OCI-LY7 (cell line): ENCODE results near the gene UNKL. TPM values are rescaled to one million over a fixed set of nuclear protein-coding genes. Genes with fewer than 3 reads are reported as not detected.

Source experiments
- BruUV-seq: library from RNA; stranded (reverse); fragments of 400-500 nt; replicated peaks from 2 replicates; lab custom pipeline; 2021; lab: Mats Ljungman, UMichigan
- CTCF ChIA-PET: fragments of 300-600 bp; sonication (Branson Sonifier 250); formaldehyde crosslinking; loops from one replicate; lab custom pipeline; 2022; ENCODE audit warnings: antibody characterized with exemption; ENCODE audit not compliant: unreplicated experiment; lab: Charles Lee
- POLR2A ChIA-PET: fragments of 300-600 bp; sonication (Branson Sonifier 250); formaldehyde crosslinking; loops from one replicate; lab custom pipeline; 2022; ENCODE audit warnings: antibody characterized with exemption; lab: Charles Lee
- DNase-seq: peaks from one replicate; pipeline ENCODE4 v3.0.0-alpha.2; 2015; ENCODE audit warnings: low spot score
- H2AFZ ChIP-seq: fragments of 200-600 bp; sonication (generic), shearing (Covaris generic); 2 replicates; pipeline ENCODE4 v1.6.1; 2014; ENCODE audit warnings: mild to moderate bottlenecking, antibody characterized with exemption, low read length, moderate library complexity
- H3K27ac ChIP-seq: fragments of 200-600 bp; sonication (generic); 2 replicates; pipeline ENCODE4 v1.5.1; 2014; ENCODE audit warnings: mixed run types, low read depth, mild to moderate bottlenecking, moderate library complexity, low read length, inconsistent platforms; ENCODE audit not compliant: poor library complexity, severe bottlenecking
- H3K36me3 ChIP-seq: fragments of 200-600 bp; sonication (generic); 2 replicates; pipeline ENCODE4 v1.6.1; 2014; ENCODE audit warnings: mild to moderate bottlenecking, antibody characterized with exemption, low read length, moderate library complexity, mixed read lengths; ENCODE audit not compliant: insufficient read depth
- H3K4me1 ChIP-seq: fragments of 200-600 bp; sonication (generic); 2 replicates; pipeline ENCODE4 v1.5.1; 2014; ENCODE audit warnings: mild to moderate bottlenecking, low read length; ENCODE audit not compliant: insufficient read depth, poor library complexity, severe bottlenecking
- H3K4me2 ChIP-seq: fragments of 200-600 bp; sonication (generic); 2 replicates; pipeline ENCODE4 v1.6.1; 2014; ENCODE audit warnings: mild to moderate bottlenecking, low read length
- H3K4me3 ChIP-seq: fragments of 200-600 bp; sonication (generic); 2 replicates; pipeline ENCODE4 v1.5.1; 2014; ENCODE audit warnings: mild to moderate bottlenecking, low read depth, low read length; ENCODE audit not compliant: poor library complexity, severe bottlenecking
- H3K79me2 ChIP-seq: fragments of 200-600 bp; sonication (generic); 2 replicates; pipeline ENCODE4 v1.6.1; 2016; ENCODE audit warnings: low read depth, mild to moderate bottlenecking, low read length, moderate library complexity, mixed read lengths; ENCODE audit not compliant: insufficient read depth
- H3K9me2 ChIP-seq: fragments of 200-600 bp; sonication (generic); 2 replicates; pipeline ENCODE4 v1.6.1; 2016; ENCODE audit warnings: mild to moderate bottlenecking, low read length, mixed read lengths; ENCODE audit not compliant: insufficient read depth
- H3K9me3 ChIP-seq: fragments of 200-600 bp; sonication (generic); 2 replicates; pipeline ENCODE4 v1.6.1; 2014; ENCODE audit warnings: mild to moderate bottlenecking, mixed run types, low read length, mixed read lengths
- H4K20me1 ChIP-seq: fragments of 200-600 bp; sonication (generic); 2 replicates; pipeline ENCODE4 v1.6.1; 2014; ENCODE audit warnings: mild to moderate bottlenecking, antibody characterized with exemption, low read length, moderate library complexity, mixed read lengths; ENCODE audit not compliant: insufficient read depth
- EZH2phosphoT487 ChIP-seq: fragments of 200-600 bp; sonication (generic); IDR thresholded peaks from 2 replicates; pipeline ENCODE4 v1.6.1; 2018; ENCODE audit warnings: low read depth, borderline replicate concordance, mild to moderate bottlenecking, mixed run types, antibody characterized with exemption, low read length, moderate library complexity, mixed read lengths
- intact Hi-C: fragments of 100-400 bp; cut with micrococcal nuclease; formaldehyde crosslinking; loops from one replicate; pipeline ENCODE4 v1.10.0; 2022; ENCODE audit not compliant: unreplicated experiment
- total RNA-seq, 2 experiments: library from RNA; depleted of rRNA in 1 of 2; stranded (reverse); fragments of >200 nt in 1 of 2; shearing (Covaris generic) in 1 of 2; gene quantifications; 2 replicates each; pipeline ENCODE4 v1.2.3, GENCODE V29; 2014 to 2022
- TF ChIP-seq, protein P1 (sequence below): fragments of 200-600 bp; sonication (generic); conservative IDR thresholded peaks from 2 replicates; pipeline ENCODE4 v1.5.1; 2014; ENCODE audit warnings: mild to moderate bottlenecking, antibody characterized with exemption, low read length, moderate library complexity, mixed read lengths

The UNKL gene
- total RNA-seq, 2 experiments from 2014 or later: 31.0 to 33.7 TPM

GRCh38 chr16:1455190-1456171 is 41.0 kb upstream of the UNKL start:
- no peaks in the 10 kb centered on the region for H3K9me2 ChIP-seq
- TF ChIP-seq EZH2phosphoT487: no peak
- TF ChIP-seq, protein P1, sequence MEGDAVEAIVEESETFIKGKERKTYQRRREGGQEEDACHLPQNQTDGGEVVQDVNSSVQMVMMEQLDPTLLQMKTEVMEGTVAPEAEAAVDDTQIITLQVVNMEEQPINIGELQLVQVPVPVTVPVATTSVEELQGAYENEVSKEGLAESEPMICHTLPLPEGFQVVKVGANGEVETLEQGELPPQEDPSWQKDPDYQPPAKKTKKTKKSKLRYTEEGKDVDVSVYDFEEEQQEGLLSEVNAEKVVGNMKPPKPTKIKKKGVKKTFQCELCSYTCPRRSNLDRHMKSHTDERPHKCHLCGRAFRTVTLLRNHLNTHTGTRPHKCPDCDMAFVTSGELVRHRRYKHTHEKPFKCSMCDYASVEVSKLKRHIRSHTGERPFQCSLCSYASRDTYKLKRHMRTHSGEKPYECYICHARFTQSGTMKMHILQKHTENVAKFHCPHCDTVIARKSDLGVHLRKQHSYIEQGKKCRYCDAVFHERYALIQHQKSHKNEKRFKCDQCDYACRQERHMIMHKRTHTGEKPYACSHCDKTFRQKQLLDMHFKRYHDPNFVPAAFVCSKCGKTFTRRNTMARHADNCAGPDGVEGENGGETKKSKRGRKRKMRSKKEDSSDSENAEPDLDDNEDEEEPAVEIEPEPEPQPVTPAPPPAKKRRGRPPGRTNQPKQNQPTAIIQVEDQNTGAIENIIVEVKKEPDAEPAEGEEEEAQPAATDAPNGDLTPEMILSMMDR: no peak
- POLR2A ChIA-PET: no interaction called here
- H4K20me1 ChIP-seq: no peaks in the 10 kb centered on the region
- H3K4me2 ChIP-seq: no peak overlapping the region
- H3K4me1 ChIP-seq: peaks cover 9% of the 10 kb centered on the region
- no TSS peak for BruUV-seq
- H3K4me3 ChIP-seq: no peak overlapping the region
- no peaks in the 10 kb centered on the region for H3K9me3 ChIP-seq
- H3K79me2 ChIP-seq: no peaks in the 10 kb centered on the region
- no peak overlapping the region for H3K27ac ChIP-seq
- intact Hi-C loops: no loop called here
- H2AFZ ChIP-seq: no peak overlapping the region
- no peak for DNase-seq
- peaks cover 4% of the 10 kb centered on the region; the same call in 1 of the 2 replicates for H3K36me3 ChIP-seq
- CTCF ChIA-PET: no interaction called here

GRCh38 chr16:1454561-1454960 is 40.1 kb upstream of the UNKL start:
- ChIA-PET POLR2A (no interaction called here), CTCF (no interaction called here)
- H3K4me3 ChIP-seq: no peak overlapping the region
- peaks cover 9% of the 10 kb centered on the region for H3K4me1 ChIP-seq
- no peaks in the 10 kb centered on the region for H4K20me1 ChIP-seq
- H2AFZ ChIP-seq: no peak overlapping the region
- H3K36me3 ChIP-seq: no peaks in the 10 kb centered on the region
- DNase-seq: no peak
- no peaks in the 10 kb centered on the region for H3K9me3 ChIP-seq
- TF ChIP-seq, protein P1: no peak
- TF ChIP-seq EZH2phosphoT487: no peak
- no TSS peak for BruUV-seq
- H3K9me2 ChIP-seq: no peaks in the 10 kb centered on the region
- no peak overlapping the region for H3K27ac ChIP-seq
- no peak overlapping the region for H3K4me2 ChIP-seq
- intact Hi-C loops: no loop called here
- no peaks in the 10 kb centered on the region for H3K79me2 ChIP-seq

- Histone ChIP-seq H3K4me2 (no peak overlapping the region), H3K4me3 (no peak overlapping the region), H3K79me2 (no peaks in the 10 kb centered on the region), H3K36me3 (no peaks in the 10 kb centered on the region), H3K27ac (no peak overlapping the region), H3K9me2 (no peaks in the 10 kb centered on the region), H4K20me1 (no peaks in the 10 kb centered on the region), H3K9me3 (no peaks in the 10 kb centered on the region), H3K4me1 (no peaks in the 10 kb centered on the region), H2AFZ (no peak overlapping the region)
- no TSS peak for BruUV-seq
- POLR2A ChIA-PET: no interaction called here
- CTCF ChIA-PET: no interaction called here
- intact Hi-C loops: no loop called here
- DNase-seq: no peak
- no peak for TF ChIP-seq EZH2phosphoT487
- TF ChIP-seq, protein P1: no peak
These were observed 38.8 kb upstream of the UNKL start for GRCh38 chr16:1453316-1453715.
